ENCODE measurements around the gene MRPS27. TPM values are rescaled to one million over a fixed set of nuclear protein-coding genes. Genes with fewer than 3 reads are reported as not detected.

The MRPS27 gene
- total and polyA plus RNA-seq, 2 of the 4 experiments (the other 2 are of a cell fraction): 46.9 to 90.5 TPM

DNA sequence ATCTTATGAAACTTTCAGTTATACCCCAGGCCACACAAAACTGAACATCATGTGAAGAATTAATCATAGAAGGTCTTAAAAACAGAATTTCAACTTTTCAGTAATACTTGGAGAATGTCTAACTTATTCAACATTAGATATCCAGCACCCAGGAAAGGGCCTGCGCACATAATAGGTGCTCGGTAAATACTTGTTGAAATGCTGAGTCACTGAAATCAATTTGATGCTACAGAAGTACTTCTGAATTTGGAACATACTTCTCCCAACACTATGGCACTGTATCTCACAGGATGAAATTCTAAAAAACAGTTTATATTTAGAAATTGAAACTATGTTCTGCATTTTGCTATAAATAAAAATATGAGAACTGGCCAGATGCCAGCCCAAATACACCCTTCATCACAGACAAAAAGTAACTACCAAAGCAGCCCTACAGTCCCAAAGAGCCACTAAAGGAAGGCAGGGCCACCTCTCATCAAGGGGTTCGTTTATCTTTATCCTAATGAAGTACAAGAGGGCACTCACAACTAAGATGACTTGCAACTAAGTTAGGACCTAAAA lies 26.5 kb downstream of the MRPS27 start:
- no peak overlapping the region for H2BK5ac ChIP-seq (ENCODE audit: low read depth, low read length, poor library complexity, severe bottlenecking)
- ATAC-seq (ENCODE audit: low read depth) (no peak), DNase-seq (no peak)
- dilution Hi-C loops (cut with HindIII; ENCODE audit: low sequenced_read_pairs, unreplicated experiment) (no loop called here), in situ Hi-C loops (cut with MboI; ENCODE audit: low sequenced_read_pairs) (no loop called here), intact Hi-C loops (cut with micrococcal nuclease) (no loop called here)
- H3K14ac ChIP-seq (replicated peaks; ENCODE audit: low read depth, low read length): no peak overlapping the region
- no peak overlapping the region for H4K8ac ChIP-seq (ENCODE audit: low read depth in 2 of 2, low read length in 2 of 2)
- no peak overlapping the region for H3K9ac ChIP-seq (ENCODE audit: low read depth, low read length)
- no peaks in the 10 kb centered on the region for H3K36me3 ChIP-seq (ENCODE audit: control insufficient read depth, insufficient read depth, low read length)
- H2AFZ ChIP-seq (replicated peaks; ENCODE audit: low read length, poor library complexity): no peak overlapping the region
- no peak overlapping the region for H3K4ac ChIP-seq (ENCODE audit: low read depth, low read length)
- CTCF ChIA-PET: interaction anchor here (0.6 kb wide), 2 partner anchors 12 to 16 kb away, joined by 3 to 8 read pairs; no protein-coding TSS in a partner anchor
- no TSS peak for BruUV-seq (replicated peaks)
- H2AK9ac ChIP-seq (replicated peaks; ENCODE audit: low read depth, low read length, poor library complexity): no peak overlapping the region
- no peaks in the 10 kb centered on the region for H3K27me3 ChIP-seq (ENCODE audit: control insufficient read depth, insufficient read depth, low read length)
- no CpG with 5 or more reads among the region's 3 CpGs for WGBS, 2 experiments (ENCODE audit: extremely low coverage in 2 of 2, insufficient read length in 1 of 2)
- no peak overlapping the region for H2BK120ac ChIP-seq (ENCODE audit: low read depth, low read length)
- H3K9me3 ChIP-seq (ENCODE audit: control insufficient read depth, insufficient read depth, low read length): no peaks in the 10 kb centered on the region
- no peak overlapping the region for H2BK15ac ChIP-seq (ENCODE audit: low read depth, low read length)
- H3K23ac ChIP-seq (ENCODE audit: low read depth, low read length): no peak overlapping the region
- no peak overlapping the region for H4K91ac ChIP-seq (ENCODE audit: insufficient read depth, low read depth, low read length)
- H3K27ac ChIP-seq (ENCODE audit: insufficient read depth, low read length): no peak overlapping the region
- H3K79me1 ChIP-seq (ENCODE audit: low read depth in 1 of 2, low read length in 2 of 2): peaks cover 6 to 21% of the 10 kb centered on the region in 2 experiments
- H3K56ac ChIP-seq (ENCODE audit: extremely low read depth, insufficient read depth, low read length): no peak overlapping the region
- no peak overlapping the region for H2BK20ac ChIP-seq (ENCODE audit: low read depth, low read length)
- peaks cover 3% of the 10 kb centered on the region; the same call in 1 of the 2 replicates for H3K9me1 ChIP-seq (ENCODE audit: insufficient read depth, low read length)
- H3K4me1 ChIP-seq (ENCODE audit: control insufficient read depth, insufficient read depth, low read length): no peaks in the 10 kb centered on the region; the same call in 1 of the 2 replicates
- H3K18ac ChIP-seq (ENCODE audit: low read depth, low read length): no peak overlapping the region
- no peak overlapping the region for H3K4me3 ChIP-seq (ENCODE audit: insufficient read depth, low read depth, low read length)
- TF ChIP-seq FOS (IDR thresholded peaks at IDR 0.05; ENCODE audit: low read depth, low read length) (no peak), NFE2L2 (IDR thresholded peaks at IDR 0.05; ENCODE audit: low read depth, low read length) (peak; percentile 78), MAFK (IDR thresholded peaks at IDR 0.05; ENCODE audit: low read depth, low read length) (0 out of 2 replicates have a peak, but pooled peaks have one; percentile 16), RAD21 (IDR thresholded peaks at IDR 0.05; ENCODE audit: low read length) (no peak)
- TF ChIP-seq, protein P1, sequence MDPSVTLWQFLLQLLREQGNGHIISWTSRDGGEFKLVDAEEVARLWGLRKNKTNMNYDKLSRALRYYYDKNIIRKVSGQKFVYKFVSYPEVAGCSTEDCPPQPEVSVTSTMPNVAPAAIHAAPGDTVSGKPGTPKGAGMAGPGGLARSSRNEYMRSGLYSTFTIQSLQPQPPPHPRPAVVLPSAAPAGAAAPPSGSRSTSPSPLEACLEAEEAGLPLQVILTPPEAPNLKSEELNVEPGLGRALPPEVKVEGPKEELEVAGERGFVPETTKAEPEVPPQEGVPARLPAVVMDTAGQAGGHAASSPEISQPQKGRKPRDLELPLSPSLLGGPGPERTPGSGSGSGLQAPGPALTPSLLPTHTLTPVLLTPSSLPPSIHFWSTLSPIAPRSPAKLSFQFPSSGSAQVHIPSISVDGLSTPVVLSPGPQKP (IDR thresholded peaks at IDR 0.05; ENCODE audit: borderline replicate concordance, low read depth, low read length): no peak
- POLR2A ChIA-PET (ENCODE audit: unreplicated experiment): no interaction called here
- H4K5ac ChIP-seq (ENCODE audit: low read depth, low read length): no peak overlapping the region
- no peak overlapping the region for H3K4me2 ChIP-seq (ENCODE audit: low read depth, low read length)
- H2AK5ac ChIP-seq (ENCODE audit: low read depth, low read length): no peak overlapping the region
- H4K20me1 ChIP-seq (ENCODE audit: insufficient read depth, low read length): no peaks in the 10 kb centered on the region
